ENCODE results near the gene ROBO2. TPM values are rescaled to one million over a fixed set of nuclear protein-coding genes. Genes with fewer than 3 reads are reported as not detected.

Gene ROBO2
- total and polyA plus RNA-seq, 2 experiments from 2014 or later = 1.5 to 7.8 TPM

DNA sequence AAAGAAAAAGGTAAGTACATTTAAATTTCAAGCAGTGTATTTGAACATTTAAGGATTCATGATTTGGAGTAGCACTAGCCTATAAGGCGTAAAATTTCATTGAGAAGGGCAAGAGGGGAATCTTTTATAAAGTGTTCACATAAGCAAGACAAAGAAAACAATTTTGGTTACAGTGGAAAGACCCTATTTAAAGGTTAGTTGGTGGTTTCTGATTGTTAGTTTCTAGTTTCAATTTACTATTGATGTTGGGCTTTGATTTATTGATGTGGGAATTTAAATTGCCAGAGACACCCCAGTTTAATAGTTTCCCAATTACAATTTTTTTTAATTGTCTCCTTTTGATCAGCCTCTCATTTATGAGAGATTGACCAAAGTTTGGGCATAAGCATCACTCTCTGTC lies 19.5 kb downstream of the ROBO2 start (continued):
- TF ChIP-seq, protein P1, sequence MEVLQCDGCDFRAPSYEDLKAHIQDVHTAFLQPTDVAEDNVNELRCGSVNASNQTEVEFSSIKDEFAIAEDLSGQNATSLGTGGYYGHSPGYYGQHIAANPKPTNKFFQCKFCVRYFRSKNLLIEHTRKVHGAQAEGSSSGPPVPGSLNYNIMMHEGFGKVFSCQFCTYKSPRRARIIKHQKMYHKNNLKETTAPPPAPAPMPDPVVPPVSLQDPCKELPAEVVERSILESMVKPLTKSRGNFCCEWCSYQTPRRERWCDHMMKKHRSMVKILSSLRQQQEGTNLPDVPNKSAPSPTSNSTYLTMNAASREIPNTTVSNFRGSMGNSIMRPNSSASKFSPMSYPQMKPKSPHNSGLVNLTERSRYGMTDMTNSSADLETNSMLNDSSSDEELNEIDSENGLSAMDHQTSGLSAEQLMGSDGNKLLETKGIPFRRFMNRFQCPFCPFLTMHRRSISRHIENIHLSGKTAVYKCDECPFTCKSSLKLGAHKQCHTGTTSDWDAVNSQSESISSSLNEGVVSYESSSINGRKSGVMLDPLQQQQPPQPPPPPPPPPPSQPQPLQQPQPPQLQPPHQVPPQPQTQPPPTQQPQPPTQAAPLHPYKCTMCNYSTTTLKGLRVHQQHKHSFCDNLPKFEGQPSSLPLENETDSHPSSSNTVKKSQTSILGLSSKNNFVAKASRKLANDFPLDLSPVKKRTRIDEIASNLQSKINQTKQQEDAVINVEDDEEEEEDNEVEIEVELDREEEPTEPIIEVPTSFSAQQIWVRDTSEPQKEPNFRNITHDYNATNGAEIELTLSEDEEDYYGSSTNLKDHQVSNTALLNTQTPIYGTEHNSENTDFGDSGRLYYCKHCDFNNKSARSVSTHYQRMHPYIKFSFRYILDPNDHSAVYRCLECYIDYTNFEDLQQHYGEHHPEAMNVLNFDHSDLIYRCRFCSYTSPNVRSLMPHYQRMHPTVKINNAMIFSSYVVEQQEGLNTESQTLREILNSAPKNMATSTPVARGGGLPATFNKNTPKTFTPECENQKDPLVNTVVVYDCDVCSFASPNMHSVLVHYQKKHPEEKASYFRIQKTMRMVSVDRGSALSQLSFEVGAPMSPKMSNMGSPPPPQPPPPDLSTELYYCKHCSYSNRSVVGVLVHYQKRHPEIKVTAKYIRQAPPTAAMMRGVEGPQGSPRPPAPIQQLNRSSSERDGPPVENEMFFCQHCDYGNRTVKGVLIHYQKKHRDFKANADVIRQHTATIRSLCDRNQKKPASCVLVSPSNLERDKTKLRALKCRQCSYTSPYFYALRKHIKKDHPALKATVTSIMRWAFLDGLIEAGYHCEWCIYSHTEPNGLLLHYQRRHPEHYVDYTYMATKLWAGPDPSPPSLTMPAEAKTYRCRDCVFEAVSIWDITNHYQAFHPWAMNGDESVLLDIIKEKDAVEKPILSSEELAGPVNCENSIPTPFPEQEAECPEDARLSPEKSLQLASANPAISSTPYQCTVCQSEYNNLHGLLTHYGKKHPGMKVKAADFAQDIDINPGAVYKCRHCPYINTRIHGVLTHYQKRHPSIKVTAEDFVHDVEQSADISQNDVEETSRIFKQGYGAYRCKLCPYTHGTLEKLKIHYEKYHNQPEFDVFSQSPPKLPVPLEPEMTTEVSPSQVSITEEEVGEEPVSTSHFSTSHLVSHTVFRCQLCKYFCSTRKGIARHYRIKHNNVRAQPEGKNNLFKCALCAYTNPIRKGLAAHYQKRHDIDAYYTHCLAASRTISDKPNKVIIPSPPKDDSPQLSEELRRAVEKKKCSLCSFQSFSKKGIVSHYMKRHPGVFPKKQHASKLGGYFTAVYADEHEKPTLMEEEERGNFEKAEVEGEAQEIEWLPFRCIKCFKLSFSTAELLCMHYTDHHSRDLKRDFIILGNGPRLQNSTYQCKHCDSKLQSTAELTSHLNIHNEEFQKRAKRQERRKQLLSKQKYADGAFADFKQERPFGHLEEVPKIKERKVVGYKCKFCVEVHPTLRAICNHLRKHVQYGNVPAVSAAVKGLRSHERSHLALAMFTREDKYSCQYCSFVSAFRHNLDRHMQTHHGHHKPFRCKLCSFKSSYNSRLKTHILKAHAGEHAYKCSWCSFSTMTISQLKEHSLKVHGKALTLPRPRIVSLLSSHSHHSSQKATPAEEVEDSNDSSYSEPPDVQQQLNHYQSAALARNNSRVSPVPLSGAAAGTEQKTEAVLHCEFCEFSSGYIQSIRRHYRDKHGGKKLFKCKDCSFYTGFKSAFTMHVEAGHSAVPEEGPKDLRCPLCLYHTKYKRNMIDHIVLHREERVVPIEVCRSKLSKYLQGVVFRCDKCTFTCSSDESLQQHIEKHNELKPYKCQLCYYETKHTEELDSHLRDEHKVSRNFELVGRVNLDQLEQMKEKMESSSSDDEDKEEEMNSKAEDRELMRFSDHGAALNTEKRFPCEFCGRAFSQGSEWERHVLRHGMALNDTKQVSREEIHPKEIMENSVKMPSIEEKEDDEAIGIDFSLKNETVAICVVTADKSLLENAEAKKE (CRISPR knock-in tag; IDR thresholded peaks at IDR 0.05) = no peak
- TF ChIP-seq, protein P2, sequence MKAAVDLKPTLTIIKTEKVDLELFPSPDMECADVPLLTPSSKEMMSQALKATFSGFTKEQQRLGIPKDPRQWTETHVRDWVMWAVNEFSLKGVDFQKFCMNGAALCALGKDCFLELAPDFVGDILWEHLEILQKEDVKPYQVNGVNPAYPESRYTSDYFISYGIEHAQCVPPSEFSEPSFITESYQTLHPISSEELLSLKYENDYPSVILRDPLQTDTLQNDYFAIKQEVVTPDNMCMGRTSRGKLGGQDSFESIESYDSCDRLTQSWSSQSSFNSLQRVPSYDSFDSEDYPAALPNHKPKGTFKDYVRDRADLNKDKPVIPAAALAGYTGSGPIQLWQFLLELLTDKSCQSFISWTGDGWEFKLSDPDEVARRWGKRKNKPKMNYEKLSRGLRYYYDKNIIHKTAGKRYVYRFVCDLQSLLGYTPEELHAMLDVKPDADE (IDR thresholded peaks at IDR 0.05) = no peak
- TF ChIP-seq POLR2AphosphoS5 (IDR thresholded peaks at IDR 0.05; ENCODE audit: low read depth) (no peak), STAT1 (IDR thresholded peaks at IDR 0.05; ENCODE audit: unreplicated experiment) (no peak), JUNB (IDR thresholded peaks at IDR 0.05; ENCODE audit: unreplicated experiment) (no peak)

DNA sequence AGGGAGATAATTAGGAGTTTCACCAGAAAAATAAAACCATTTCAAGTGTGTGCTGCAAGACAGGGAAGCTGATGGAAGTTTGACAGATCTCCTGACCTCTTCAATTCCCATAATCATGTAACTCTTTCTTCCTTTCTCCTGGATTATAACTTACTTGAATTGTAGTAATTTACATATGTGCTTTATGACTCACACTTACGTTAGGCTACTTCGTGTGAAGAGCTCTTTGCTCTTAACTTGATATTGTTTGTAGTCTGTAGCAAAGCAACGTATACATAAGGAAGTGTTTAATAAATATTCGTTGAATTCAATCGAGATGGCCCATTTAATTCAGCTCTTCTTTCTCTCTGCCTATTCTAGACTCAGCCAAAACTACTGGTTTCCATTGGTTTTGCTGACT lies 23.5 kb downstream of the ROBO2 start:
- Histone ChIP-seq H4K20me1 (replicated peaks; ENCODE audit: insufficient read depth) (no peaks in the 10 kb centered on the region), H3K36me3 (ENCODE audit: insufficient read depth) (no peaks in the 10 kb centered on the region), H2AFZ (no peak overlapping the region), H3K4me3 (no peak overlapping the region), H3K4me2 (no peak overlapping the region), H3K27me3 (ENCODE audit: insufficient read depth) (no peaks in the 10 kb centered on the region), H3K27ac (ENCODE audit: low read depth) (no peak overlapping the region), H3K79me2 (replicated peaks; ENCODE audit: insufficient read depth) (no peaks in the 10 kb centered on the region), H3K9me2 (ENCODE audit: insufficient read depth) (no peaks in the 10 kb centered on the region), H3K4me1 (ENCODE audit: insufficient read depth) (no peaks in the 10 kb centered on the region), H3F3A (replicated peaks; ENCODE audit: low read depth) (no peaks in the 10 kb centered on the region)
- Mint-ChIP-seq H3K36me3 (ENCODE audit: low read depth) (peaks cover 10% of the 10 kb centered on the region; the same call in 2 of the 3 replicates), H3K4me3 (no peak overlapping the region), H3K4me1 (peaks cover 6% of the 10 kb centered on the region), H3K9me3 (peaks cover 18% of the 10 kb centered on the region), H3K27ac (no peak overlapping the region), H3K27me3 (ENCODE audit: insufficient read depth, low read depth, poor library complexity) (peaks cover 3% of the 10 kb centered on the region)
- TF ChIP-seq POLR2AphosphoS5 (IDR thresholded peaks at IDR 0.05; ENCODE audit: low read depth) (no peak), EZH2phosphoT487 (IDR thresholded peaks at IDR 0.05; ENCODE audit: unreplicated experiment) (no peak)
- TF ChIP-seq, protein P2 (IDR thresholded peaks at IDR 0.05) = no peak
- DNase-seq (ENCODE audit: low spot score) = no peak
- ATAC-seq = no peak
